HG03095 (cell line): Measurements from ENCODE around the gene C19orf44.
"Not testable (repeated sequence)": the region's sequence is repeated elsewhere in the genome, so short reads cannot be mapped to it uniquely, and the experiment has no call there.

Source experiments
- ATAC-seq: cut with Tn5 transposase; IDR thresholded peaks from one replicate; pipeline ENCODE4 v1.9.1; 2021; ENCODE audit warnings: moderate library complexity; ENCODE audit not compliant: unreplicated experiment

The C19orf44 gene

GRCh38 chr19:16532440-16533234 is 36.4 kb downstream of the C19orf44 start:
- no peak for ATAC-seq

DNA sequence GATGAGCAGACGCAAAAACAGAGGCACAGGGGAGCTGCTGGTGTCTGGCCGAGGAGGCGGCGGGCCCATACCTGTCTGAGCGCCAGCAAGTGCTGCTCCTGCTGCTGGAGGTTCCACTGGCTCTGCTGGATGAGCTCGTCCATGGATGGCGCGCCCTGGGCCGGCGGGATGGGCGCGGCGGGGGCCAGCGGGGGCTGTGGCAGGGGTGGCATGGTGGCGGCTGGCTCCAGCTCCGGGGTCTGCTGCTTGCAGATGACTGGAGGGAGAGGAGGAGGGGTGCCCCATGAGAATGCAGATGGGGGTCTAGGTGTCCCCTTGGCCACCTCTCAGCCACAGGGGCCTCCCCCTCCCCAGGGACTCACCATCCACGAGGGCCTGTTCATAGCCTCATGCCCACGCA is 39.2 kb downstream of the C19orf44 start:
- no peak for ATAC-seq

DNA sequence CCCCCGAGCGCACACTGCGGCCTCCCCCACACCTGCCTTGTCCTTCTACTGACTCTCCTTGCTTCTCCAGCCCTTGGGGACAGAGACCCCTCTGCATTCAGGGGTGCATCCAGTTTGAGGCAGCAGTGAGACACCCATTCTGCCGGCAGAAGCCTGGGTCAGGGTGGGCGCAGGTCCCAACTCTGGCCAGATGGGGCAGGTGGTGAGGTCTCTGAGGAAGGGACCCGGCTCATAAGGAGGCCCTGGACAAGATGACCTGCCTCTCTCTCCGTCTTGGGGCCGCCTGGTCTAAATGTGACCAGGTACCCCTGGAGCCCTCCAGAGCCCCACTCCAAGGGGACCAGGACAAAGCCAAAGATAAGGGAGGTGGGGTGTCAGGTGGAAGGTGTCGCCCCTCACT is 39.9 kb downstream of the C19orf44 start:
- ATAC-seq, result no peak

DNA sequence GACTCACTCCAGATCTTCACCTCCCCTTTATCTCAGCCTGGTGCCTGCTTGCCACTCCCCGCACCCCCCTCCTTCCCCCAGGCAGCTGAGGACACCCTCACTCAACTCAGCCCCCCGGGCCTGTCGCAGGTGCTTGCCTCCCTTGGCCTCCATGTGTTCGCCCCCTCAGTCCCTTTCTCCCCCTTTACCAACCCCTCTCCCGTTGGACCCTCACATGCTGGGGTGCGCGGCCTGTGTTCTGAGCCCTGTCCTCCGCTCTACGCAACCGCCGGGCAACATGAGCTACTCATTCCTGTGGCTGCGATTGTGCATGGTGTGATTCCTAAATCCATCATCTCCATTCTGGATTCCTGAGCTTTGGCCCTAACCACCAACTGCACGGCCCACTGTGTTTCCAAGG is 40.9 kb downstream of the C19orf44 start:
- ATAC-seq, result no peak

GRCh38 chr19:16540948-16541347 is 44.8 kb downstream of the C19orf44 start:
- ATAC-seq, result no peak

DNA sequence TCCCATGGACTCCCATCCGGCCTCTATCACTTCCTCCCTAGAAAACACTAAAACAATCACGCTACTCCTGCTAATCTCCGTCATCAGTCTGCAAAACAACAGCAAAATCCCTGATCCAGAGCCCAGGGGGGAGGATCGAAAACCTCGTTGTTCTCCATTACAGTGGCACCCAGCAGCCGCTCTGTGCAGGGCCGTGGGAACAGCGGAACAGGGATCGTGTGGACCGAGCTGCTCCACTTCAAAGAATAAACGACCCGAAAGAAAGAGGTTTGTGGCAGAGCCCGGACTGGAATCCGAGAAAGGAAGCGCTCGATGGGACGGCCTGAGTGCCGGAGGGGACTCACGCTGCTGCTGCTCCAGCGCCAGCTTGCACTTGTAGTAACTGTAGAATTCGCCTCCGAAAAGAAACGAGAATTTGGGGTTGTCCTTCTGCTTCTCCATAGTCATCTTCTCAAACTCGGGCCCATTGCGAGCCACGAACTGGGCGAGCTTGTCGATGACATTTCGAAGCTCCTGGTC is 45.4 kb downstream of the C19orf44 start:
- ATAC-seq, result peak; percentile 3

DNA sequence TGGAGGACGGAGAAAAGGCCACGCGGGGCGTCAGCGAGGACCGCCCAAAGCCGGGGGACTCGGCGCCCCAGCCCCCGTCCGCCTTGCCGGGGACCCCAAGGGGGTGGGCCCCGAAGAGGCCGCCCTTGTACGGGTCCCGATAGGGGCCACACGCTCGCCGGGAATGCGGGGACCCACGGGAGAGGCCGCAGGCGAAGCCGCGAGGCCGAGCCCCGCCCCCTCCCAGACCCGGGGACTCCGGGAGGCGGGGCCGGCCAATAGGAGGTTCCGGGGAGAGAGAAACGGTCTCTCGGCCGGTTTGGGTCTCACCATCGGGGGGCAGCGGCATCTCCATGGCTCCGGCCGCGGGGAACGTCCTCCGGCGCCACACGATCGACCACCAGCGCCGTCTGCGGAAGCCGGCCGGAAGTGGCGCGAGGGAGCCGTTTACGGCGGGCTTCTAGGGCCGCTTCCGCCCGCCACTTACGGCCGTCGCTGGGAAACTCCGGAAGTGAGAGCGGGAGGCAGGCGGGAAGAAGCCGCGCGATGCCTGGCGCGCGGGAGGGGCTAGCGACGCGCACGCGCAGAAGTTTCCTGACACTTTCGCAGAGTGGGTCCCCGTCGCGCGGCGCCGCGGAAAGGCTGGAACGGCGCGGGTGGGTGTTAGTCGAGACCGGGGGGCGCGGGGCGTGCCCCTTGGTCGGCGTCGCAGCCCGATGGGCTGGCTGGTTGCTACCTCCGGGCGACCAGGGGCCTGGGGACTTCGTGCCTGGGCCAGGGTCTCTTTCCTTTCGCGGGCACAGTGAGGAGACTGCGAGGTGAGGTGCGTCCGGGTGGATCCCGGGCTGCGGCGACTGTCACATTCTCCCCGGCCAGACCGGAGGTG is 46.1 kb downstream of the C19orf44 start, which contains the start of gene CHERP:
CHERP (minus strand) TSS at position 393 of the 865 bp plus-strand sequence; CDS start at position 334, 59 bp downstream.
- ATAC-seq, result peak; percentile 55

GRCh38 chr19:16542910-16543472 is 46.8 kb downstream of the C19orf44 start:
- no peak for ATAC-seq

- ATAC-seq, result not testable (repeated sequence)
These were observed 47.5 kb downstream of the C19orf44 start for GRCh38 chr19:16543734-16544133.

DNA sequence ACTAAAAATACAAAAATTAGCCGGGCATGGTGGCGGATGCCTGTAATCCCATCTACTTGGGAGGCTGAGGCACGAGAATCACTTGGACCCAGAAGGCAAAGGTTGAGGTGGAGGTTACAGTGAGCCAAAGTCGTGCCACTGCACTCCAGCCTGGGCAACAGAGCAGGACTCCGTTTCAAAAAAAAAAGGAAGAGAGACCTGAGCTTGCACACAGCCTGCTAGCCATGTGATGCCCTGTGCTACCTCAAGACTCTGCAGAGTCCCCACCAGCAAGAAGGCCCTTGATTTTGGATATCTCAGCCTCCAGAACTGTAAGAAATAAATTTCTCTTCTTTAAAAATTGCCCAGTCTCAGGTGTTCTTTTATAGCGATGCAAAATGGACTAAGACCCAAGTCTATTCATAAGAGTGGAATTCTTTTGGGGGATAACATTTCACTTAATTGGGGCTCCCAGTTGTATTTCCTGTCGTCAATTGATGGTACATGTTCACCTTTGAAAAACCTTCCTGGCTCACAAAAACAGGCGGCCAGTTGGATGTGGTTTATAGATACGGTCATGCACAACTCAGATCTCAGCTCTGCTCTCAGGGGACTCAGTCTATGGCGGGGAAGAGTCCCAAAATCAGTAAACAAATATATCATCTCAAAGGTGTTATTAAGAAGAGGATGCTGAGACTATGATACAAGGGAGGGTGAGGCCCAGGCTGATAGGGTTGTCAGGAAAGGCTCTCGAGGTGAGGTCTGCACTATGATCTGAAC is 48.5 kb downstream of the C19orf44 start:
- no peak for ATAC-seq

DNA sequence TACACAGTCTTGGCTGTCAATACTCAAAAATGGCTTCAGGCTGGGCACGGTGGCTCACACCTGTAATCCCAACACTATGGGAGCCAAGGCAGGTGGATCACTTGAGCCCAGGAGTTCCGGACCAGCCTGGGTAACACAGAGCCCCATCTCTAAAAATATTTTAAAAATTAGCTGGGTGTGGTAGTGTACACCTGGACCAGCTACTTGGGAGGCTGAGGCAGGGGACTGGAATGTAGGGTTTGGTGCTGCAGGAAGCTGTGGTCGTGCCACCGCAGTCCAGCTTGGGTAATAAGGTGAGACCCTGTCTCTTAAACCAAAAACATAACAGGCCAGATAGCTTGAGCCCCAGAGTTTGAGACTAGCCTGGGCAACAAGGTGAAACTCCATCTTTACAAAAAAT is 52.8 kb downstream of the C19orf44 start:
- no peak for ATAC-seq

DNA sequence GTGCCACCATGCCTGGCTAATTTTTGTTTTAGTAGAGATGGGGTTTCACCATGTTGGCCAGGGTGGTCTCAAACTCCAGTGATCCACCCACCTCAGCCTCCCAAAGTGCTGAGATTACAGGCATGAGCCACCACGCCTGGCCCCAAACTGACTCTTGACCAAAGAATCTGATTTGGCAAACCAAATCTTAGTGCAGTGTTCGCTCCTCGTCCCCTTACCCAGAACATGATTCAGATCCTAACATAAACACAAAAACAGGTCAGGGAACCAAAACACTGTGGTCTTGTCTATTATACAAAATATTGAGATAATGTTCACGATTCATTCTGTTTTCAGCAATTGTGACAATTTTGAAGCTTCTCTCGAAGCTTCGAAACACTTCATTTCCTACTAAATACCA is 55.7 kb downstream of the C19orf44 start:
- ATAC-seq, result not testable (repeated sequence)

GRCh38 chr19:16554776-16555175 is 58.6 kb downstream of the C19orf44 start:
- no peak for ATAC-seq

DNA sequence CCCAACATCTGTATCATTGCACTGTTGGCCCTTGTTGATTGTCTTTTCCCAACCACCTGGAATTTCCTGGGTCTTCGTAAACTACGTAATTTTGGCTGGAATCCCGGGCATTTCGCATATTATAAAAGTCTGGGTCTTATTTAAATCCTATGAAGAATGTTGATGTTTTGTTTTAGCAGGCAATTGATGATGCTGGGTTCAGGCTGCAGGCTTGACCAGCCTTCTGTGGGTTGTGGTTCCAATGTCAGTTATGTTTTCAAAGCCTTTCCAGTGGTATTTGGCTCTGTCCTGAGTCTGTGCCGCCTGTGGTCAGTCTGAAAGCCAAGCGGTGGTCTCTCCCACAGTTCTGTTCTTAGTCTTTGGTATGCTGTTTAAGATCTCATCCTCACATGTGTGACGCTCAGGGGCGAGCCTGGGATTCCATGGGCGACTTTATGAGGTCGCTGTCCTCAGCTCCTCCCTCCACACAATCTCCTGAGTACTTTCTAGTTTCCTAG is 63.6 kb downstream of the C19orf44 start:
- no peak for ATAC-seq

DNA sequence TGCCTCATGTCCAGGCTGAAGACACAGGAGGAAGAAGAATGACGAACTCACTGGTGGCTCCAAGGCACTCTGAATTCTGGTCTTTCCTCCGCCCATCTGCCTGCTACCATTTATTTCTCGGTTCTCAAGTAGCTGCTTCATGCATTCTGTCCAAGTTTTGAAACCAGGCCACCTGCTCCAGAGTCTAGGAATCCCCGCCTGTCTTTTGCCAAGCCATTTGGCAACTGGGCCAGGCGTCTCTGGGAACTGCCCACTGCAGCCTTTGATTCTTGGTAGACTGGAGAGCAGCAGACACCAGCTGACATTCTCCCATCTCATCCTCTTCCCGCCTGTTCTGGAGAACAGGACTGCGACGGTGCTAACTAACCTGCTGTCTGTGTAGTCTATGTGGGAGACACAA is 65.2 kb downstream of the C19orf44 start:
- ATAC-seq, result no peak

GRCh38 chr19:16562608-16563025 is 66.4 kb downstream of the C19orf44 start:
- ATAC-seq, result no peak

DNA sequence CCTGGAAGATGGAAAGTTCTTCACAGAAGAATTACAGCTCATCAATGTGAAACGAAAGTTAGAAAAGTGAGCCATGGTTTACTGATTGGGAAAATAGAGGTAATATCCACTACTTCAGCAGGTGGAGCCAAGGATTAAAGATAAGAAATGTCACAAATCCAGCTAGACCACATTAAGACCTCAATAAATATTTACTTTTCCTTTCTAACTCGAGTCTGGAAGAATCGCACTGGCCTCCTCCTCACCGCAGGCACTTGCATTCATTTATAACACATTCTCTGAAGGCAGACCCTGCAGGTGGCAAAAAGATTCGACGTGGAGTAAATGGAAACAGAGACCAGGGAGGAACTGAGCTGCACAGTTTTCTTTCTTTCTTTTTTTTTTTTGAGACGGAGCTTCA is 68.6 kb downstream of the C19orf44 start:
- no peak for ATAC-seq

- ATAC-seq, result no peak
These were observed 70.0 kb downstream of the C19orf44 start for GRCh38 chr19:16566161-16566560.

DNA sequence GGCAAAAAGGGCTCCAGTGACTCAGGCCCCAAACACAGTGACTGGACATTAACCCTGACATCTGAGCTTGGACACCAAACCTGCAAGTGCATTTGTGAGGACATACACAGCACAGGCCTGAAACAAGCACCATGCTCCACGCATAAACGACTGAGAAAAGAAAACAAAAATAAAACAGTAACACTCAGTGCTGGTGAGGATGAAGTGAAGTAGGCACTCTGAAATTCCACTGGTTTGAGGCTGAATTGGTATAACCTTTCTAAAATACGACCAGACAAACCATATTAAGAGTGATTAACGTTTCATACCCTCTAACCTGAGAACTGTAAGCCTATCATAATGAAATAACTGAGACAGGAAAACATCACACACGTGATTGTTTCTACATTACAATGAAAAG is 70.5 kb downstream of the C19orf44 start:
- no peak for ATAC-seq

DNA sequence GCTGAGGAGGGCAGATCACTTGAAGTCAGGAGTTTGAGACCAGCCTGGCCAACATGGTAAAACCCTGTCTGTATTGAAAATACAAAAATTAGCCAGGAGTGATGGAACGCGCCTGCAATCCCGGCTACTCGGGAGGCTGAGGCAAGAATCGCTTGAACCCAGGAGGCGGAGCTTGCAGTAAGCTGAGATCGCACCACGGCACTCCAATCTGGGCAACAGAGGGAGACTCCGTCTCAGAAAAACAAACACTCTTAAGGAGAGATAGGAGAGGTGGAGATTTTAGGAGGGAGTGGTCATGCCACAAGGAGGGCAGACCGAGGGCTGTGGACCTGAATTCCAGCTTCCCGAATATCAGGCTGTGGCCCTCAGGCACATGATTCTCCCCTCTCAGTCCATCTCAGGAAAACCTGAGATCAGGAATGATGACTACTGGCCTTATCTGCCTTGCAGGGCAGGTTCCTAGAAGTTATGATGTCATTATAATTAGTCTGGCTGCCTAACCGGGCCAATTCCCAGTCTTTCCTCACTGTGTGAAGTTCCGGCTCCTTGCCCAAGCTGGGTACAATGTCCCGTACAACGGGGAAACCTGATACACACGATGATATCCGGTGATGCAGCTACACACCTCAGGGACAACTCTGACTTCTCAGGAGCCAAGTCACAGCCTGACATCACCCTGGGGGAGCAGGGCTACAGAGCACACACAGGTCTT is 73.6 kb downstream of the C19orf44 start:
- ATAC-seq, result no peak
